DMS153 treated with DMSO at 0.1 percent for 48 hours (cell line): ENCODE measurements around the gene NDUFV1.
"Not testable (repeated sequence)": the region's sequence is repeated elsewhere in the genome, so short reads cannot be mapped to it uniquely, and the experiment has no call there.

Source experiments
- DNase-seq: peaks from one replicate; lab custom pipeline; 2025; ENCODE audit not compliant: unreplicated experiment; lab: John Stamatoyannopoulos, UW

NDUFV1 gene

GRCh38 chr11:67606492-67607295, at the start of gene NDUFV1:
TSS of gene NDUFV1 (plus strand) at chr11:67606936. CDS start at chr11:67607005, 69 bp downstream.
- DNase-seq = peak; percentile 84

GRCh38 chr11:67558084-67558772, 48.5 kb upstream of the NDUFV1 start:
- DNase-seq = no peak

- DNase-seq = no peak
Observed at GRCh38 chr11:67561971-67562619, 44.6 kb upstream of the NDUFV1 start.

- no peak for DNase-seq
Observed at GRCh38 chr11:67562963-67563704, 43.6 kb upstream of the NDUFV1 start.

- DNase-seq = not testable (repeated sequence)
Observed at GRCh38 chr11:67563705-67564114, 43.0 kb upstream of the NDUFV1 start.

GRCh38 chr11:67564230-67564629, 42.5 kb upstream of the NDUFV1 start:
- no peak for DNase-seq

- DNase-seq = no peak
Observed at GRCh38 chr11:67571443-67571842, 35.3 kb upstream of the NDUFV1 start.

GRCh38 chr11:67572305-67572704, 34.4 kb upstream of the NDUFV1 start:
- no peak for DNase-seq

- peak; percentile 68 for DNase-seq
Observed at GRCh38 chr11:67572747-67573419, 33.9 kb upstream of the NDUFV1 start.

- no peak for DNase-seq
Observed at GRCh38 chr11:67574938-67575337, 31.8 kb upstream of the NDUFV1 start.

GRCh38 chr11:67576735-67577475, 29.8 kb upstream of the NDUFV1 start:
- no peak for DNase-seq

GRCh38 chr11:67577951-67578350, 28.8 kb upstream of the NDUFV1 start:
- DNase-seq = no peak

GRCh38 chr11:67581469-67581868, 25.3 kb upstream of the NDUFV1 start:
- DNase-seq = peak; percentile 15

GRCh38 chr11:67582011-67582410, 24.7 kb upstream of the NDUFV1 start:
- peak; percentile 27 for DNase-seq

GRCh38 chr11:67583247-67584204, 23.2 kb upstream of the NDUFV1 start, which contains the start of gene GSTP1:
TSS of gene GSTP1 (plus strand) at chr11:67583812. CDS start at chr11:67583844, 32 bp downstream.
- peak; percentile 75 for DNase-seq

GRCh38 chr11:67584205-67584880, 22.4 kb upstream of the NDUFV1 start:
- DNase-seq = peak; percentile 18

- no peak for DNase-seq
Observed at GRCh38 chr11:67584881-67585873, 21.6 kb upstream of the NDUFV1 start.
